ENCODE results near the gene EXOC6B.

- no peak for TF ChIP-seq EZH2 (IDR thresholded peaks at IDR 0.05; ENCODE audit: insufficient read depth, poor library complexity, severe bottlenecking)
- no peak for TF ChIP-seq EZH2phosphoT487 (IDR thresholded peaks at IDR 0.05; ENCODE audit: insufficient read depth, low read depth)
Measured at GRCh38 chr2:72137498-72138010, 688.3 kb downstream of the EXOC6B start.
